ENCODE results near the gene GRB10. TPM values are rescaled to one million over a fixed set of nuclear protein-coding genes. Genes with fewer than 3 reads are reported as not detected.

Gene GRB10
- total and polyA plus RNA-seq, 2 experiments from 2014 or later = 35.0 to 154 TPM

GRCh38 chr7:50779427-50779826, 3.3 kb downstream of the GRB10 start (continued):
- TF ChIP-seq REST (IDR thresholded peaks at IDR 0.05; ENCODE audit: unreplicated experiment) (no peak), CREB1 (CRISPR knock-in tag; IDR thresholded peaks at IDR 0.05; ENCODE audit: low read depth) (no peak)

GRCh38 chr7:50778189-50778588, 4.5 kb downstream of the GRB10 start:
- peaks cover 54% of the 10 kb centered on the region for H3K4me1 Mint-ChIP-seq
- H3K4me1 ChIP-seq (ENCODE audit: insufficient read depth) = peaks cover 46% of the 10 kb centered on the region
- peaks cover 19% of the 10 kb centered on the region for H3K9me3 Mint-ChIP-seq
- H3K79me2 ChIP-seq (replicated peaks; ENCODE audit: insufficient read depth) = peaks cover 96% of the 10 kb centered on the region
- no peak overlapping the region for H3K4me3 Mint-ChIP-seq
- H2AFZ ChIP-seq = no peak overlapping the region
- H3K27me3 ChIP-seq (ENCODE audit: insufficient read depth) = peaks cover 6% of the 10 kb centered on the region
- H3K9me2 ChIP-seq (ENCODE audit: insufficient read depth) = no peaks in the 10 kb centered on the region
- H3K36me3 Mint-ChIP-seq (ENCODE audit: low read depth) = peaks cover 40% of the 10 kb centered on the region
- no peaks in the 10 kb centered on the region for H3F3A ChIP-seq (replicated peaks; ENCODE audit: low read depth)
- H4K20me1 ChIP-seq (replicated peaks; ENCODE audit: insufficient read depth) = peaks cover 57% of the 10 kb centered on the region
- no peak overlapping the region for H3K27ac ChIP-seq (ENCODE audit: low read depth)
- no peak for ATAC-seq
- H3K36me3 ChIP-seq (ENCODE audit: insufficient read depth) = no peaks in the 10 kb centered on the region
- H3K4me3 ChIP-seq = no peak overlapping the region
- no peak overlapping the region for H3K4me2 ChIP-seq
- no peak for DNase-seq (ENCODE audit: low spot score)
- H3K27me3 Mint-ChIP-seq (ENCODE audit: insufficient read depth, low read depth, poor library complexity) = peaks cover 2% of the 10 kb centered on the region
- H3K27ac Mint-ChIP-seq = no peak overlapping the region
- TF ChIP-seq EZH2 (IDR thresholded peaks at IDR 0.05; ENCODE audit: low read depth, unreplicated experiment) = no peak
- TF ChIP-seq NANOG (IDR thresholded peaks at IDR 0.05; ENCODE audit: borderline replicate concordance) = no peak
- no peak for TF ChIP-seq POLR2AphosphoS5 (IDR thresholded peaks at IDR 0.05; ENCODE audit: low read depth)
- no peak for TF ChIP-seq ZNF331 (CRISPR knock-in tag; IDR thresholded peaks at IDR 0.05; ENCODE audit: low read depth)
- no peak for TF ChIP-seq REST (IDR thresholded peaks at IDR 0.05; ENCODE audit: unreplicated experiment)
- no peak for TF ChIP-seq CTCF (conservative IDR thresholded peaks at IDR 0.05; ENCODE audit: low read depth in 2 of 2)
- TF ChIP-seq EZH2phosphoT487 (IDR thresholded peaks at IDR 0.05; ENCODE audit: unreplicated experiment) = no peak
- TF ChIP-seq ZNF462 (CRISPR knock-in tag; IDR thresholded peaks at IDR 0.05) = no peak
- TF ChIP-seq CREB1 (CRISPR knock-in tag; IDR thresholded peaks at IDR 0.05; ENCODE audit: low read depth) = no peak
- no peak for TF ChIP-seq JUNB (IDR thresholded peaks at IDR 0.05; ENCODE audit: unreplicated experiment)

Measured in GM23338 (cell line).